Measurements from ENCODE around the gene CCDC88C. TPM values are rescaled to one million over a fixed set of nuclear protein-coding genes. Genes with fewer than 3 reads are reported as not detected.

Gene CCDC88C
- total RNA-seq, 1 donor from 2014 or later: 16.4 TPM

GRCh38 chr14:91279354-91279753 is 138.3 kb downstream of the CCDC88C start:
- no peak overlapping the region for H3K4me3 ChIP-seq (ENCODE audit: low read depth, low read length)
- DNase-seq (ENCODE audit: low read depth): no peak
- TF ChIP-seq CTCF (conservative IDR thresholded peaks at IDR 0.05; ENCODE audit: low read depth, low read length): no peak

DNA sequence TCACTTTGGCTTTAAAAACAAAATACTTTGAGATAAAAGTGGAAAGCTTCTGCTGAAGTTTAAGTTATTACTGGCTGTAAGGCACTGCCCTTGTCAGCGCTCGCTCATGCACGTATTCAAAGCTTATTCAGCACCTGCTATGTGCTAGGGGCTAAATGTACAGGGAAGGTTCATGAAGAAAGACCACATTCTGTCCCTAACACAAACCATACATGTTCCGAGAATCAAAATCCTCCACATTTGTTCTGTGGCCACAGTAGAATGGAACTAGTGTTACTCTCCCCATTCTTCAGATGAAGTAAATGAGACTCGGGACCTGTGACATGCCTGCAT is 139.3 kb downstream of the CCDC88C start:
- DNase-seq (ENCODE audit: low read depth): no peak
- TF ChIP-seq CTCF (conservative IDR thresholded peaks at IDR 0.05; ENCODE audit: low read depth, low read length): no peak
- no peak overlapping the region for H3K4me3 ChIP-seq (ENCODE audit: low read depth, low read length)

DNA sequence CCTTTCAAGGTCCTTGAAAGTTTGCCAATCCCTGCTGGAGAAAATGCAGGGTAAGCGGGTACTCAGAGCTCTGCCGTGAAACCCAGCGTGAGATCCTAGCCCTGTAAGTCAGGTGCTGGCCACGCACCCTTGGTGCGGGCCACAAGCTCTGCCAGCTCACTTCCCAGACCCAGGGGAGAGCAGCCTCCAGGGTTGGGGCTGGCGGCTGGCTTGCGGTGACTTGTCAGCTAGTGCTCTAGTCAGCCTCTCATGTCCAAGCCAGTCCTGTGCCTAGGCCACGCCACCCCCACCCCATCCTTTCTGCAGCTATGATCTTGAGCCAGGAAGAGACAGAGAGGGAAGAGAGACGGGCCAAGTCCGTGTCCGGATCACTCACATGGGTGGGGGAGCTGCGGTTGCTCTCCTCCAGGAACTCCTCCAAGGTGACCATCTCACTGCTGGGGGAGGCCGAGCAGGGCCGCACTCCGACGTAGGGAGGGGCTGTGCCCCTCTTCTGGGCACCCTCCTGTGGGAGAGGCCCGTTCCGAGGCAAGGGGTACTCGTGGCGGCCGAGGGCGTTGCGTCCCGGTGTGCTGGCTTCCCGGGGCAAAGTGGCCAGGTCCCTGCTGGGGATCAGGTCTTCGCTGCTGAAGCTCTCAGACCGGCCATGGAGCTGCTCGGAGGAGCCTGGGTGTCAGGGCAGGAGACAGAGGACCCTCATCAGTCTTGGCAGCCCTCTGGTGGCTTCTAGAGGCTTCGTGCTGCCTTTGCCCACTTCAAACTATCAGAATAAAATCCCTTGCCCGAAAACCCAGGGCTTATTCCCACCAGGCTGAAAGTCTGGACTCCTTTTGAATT is 139.9 kb downstream of the CCDC88C start:
- H3K4me3 ChIP-seq (ENCODE audit: low read depth, low read length): no peak overlapping the region
- no peak for DNase-seq (ENCODE audit: low read depth)
- TF ChIP-seq CTCF (conservative IDR thresholded peaks at IDR 0.05; ENCODE audit: low read depth, low read length): no peak

DNA sequence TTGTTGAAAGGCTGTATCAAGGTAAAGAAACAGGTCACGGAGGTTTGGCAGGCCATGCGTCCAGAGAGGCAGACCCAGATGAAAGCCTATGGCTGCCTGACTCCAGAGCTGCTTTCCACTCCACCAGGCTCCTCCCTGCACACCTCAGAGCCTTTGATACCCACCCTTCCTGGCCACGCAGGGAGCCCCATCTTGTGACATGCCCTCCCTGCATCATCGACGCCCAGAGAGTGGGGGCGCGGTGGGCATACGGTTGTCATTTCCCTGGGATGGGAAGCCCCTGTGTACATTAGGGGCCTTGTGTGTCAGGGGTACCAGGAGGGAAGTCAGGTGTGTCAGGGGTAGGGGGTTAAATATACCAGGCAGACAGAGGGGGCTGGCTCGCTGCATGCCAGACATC is 142.8 kb downstream of the CCDC88C start:
- DNase-seq (ENCODE audit: low read depth): no peak
- no peak for TF ChIP-seq CTCF (conservative IDR thresholded peaks at IDR 0.05; ENCODE audit: low read depth, low read length)
- H3K4me3 ChIP-seq (ENCODE audit: low read depth, low read length): no peak overlapping the region

DNA sequence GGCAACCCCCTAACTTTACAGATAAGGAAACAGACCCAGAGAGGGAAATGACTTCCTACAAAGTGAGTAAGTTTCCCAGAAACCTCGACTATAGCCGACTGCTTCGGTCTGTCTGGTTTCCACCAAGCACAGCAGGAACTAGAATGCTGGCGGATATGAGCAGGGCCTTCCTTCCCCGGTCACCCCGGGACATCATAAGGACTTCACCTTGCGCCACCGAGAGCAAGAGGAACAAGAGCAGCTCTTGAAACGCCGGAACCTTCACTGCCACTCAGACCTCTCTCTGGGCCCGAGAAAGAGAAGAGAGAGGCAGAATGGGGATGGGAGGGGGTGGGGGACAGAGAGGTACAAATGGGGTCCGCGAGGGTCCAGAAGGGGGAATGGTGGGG is 143.7 kb downstream of the CCDC88C start:
- no peak for TF ChIP-seq CTCF (conservative IDR thresholded peaks at IDR 0.05; ENCODE audit: low read depth, low read length)
- no peak for DNase-seq (ENCODE audit: low read depth)

GRCh38 chr14:91273273-91273884 is 144.2 kb downstream of the CCDC88C start:
- DNase-seq (ENCODE audit: low read depth): no peak
- no peak overlapping the region for H3K4me3 ChIP-seq (ENCODE audit: low read depth, low read length)
- TF ChIP-seq CTCF (conservative IDR thresholded peaks at IDR 0.05; ENCODE audit: low read depth, low read length): no peak

More for the DNA sequence above, 143.7 kb downstream of the CCDC88C start:
- H3K4me3 ChIP-seq (ENCODE audit: low read depth, low read length): no peak overlapping the region
